PFSK-1 (cell line): Measurements from ENCODE around the gene IDH3A.

Source experiments
- POLR2AphosphoS5 ChIP-seq: IDR thresholded peaks from 2 replicates; pipeline ENCODE4 v1.6.1; 2012; ENCODE audit warnings: low read depth, mild to moderate bottlenecking, control low read depth, low read length, moderate library complexity
- TAF1 ChIP-seq: IDR thresholded peaks from 2 replicates; pipeline ENCODE4 v1.6.1; 2012; ENCODE audit warnings: low read length, control low read depth, borderline replicate concordance; ENCODE audit not compliant: insufficient read depth

DNA sequence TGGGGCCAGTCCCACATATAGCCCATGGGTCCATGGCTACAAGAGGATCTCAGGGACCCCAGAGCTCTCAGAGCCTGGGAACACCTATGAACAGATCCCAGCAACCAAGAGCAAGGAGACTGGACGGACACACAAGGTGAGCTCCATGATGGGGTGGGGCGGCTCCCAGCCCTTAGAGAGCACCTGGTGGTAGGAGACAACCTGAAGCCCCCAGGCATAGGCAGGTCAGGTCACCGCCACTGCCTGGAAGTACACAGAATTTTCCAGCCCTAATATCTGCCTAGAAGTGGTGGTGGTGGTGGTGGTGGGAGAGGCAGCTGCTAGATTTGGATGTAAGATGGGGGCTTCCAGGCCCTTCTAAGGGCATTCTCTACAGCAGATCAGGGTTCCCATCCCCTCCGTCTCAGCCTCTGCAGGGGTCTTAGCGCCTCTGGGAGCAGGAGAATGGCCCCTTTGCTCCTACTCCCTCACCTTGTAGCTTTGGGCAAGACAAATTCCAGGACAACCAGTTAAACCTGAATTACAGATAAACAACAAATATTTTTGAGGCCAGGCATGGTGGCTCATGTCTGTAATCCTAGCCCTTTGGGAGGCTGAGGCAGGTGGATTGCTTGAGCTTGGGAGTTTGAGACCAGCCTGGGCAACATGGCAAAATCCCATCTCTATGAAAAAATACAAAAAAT, 47.6 kb upstream of the IDH3A start:
- TF ChIP-seq POLR2AphosphoS5, result no peak
- TF ChIP-seq TAF1, result no peak
